Measurements from ENCODE around the gene PCDHB9.
A peak's percentile ranks its signal among the peaks of the same experiment; 100 is the strongest.
"Not testable (repeated sequence)": the region's sequence is repeated elsewhere in the genome, so short reads cannot be mapped to it uniquely, and the experiment has no call there.

PCDHB9 gene

DNA sequence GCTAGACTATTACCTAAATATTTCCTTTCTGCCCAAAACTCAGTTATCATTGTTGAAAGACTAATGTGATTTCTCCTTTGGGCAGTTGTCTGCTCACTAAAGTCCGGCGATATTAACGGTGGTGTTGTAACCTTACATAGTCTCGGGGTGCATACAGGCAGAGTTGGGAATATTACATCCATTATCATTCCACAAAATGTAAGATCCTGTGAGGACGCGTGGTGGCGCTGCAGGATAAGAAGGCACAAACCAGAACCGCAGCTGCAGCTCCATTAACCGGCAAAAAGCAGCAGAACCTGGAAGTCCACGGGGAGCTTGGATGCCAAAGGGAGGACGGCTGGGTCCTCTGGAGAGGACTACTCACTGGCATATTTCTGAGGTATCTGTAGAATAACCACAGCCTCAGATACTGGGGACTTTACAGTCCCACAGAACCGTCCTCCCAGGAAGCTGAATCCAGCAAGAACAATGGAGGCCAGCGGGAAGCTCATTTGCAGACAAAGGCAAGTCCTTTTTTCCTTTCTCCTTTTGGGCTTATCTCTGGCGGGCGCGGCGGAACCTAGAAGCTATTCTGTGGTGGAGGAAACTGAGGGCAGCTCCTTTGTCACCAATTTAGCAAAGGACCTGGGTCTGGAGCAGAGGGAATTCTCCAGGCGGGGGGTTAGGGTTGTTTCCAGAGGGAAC lies 26.8 kb downstream of the PCDHB9 start, which contains the start of gene PCDHB13:
Gene PCDHB13, plus strand, starts transcription at position 264 of the 684 bp plus-strand sequence. Its CDS starts 205 bp downstream, at position 469.
- Mint-ChIP-seq H3K9me3 (peaks cover 87% of the 10 kb centered on the region), H3K4me3 (peak within 1 kb of the TSS; percentile 52), H3K36me3 (ENCODE audit: low read depth) (peaks cover 73% of the 10 kb centered on the region)
- DNase-seq: peak; percentile 36
- not testable (repeated sequence) for H3K27me3 Mint-ChIP-seq (ENCODE audit: low read depth, poor library complexity); H3K27ac Mint-ChIP-seq; H3K4me1 Mint-ChIP-seq
- TF ChIP-seq, protein P1, sequence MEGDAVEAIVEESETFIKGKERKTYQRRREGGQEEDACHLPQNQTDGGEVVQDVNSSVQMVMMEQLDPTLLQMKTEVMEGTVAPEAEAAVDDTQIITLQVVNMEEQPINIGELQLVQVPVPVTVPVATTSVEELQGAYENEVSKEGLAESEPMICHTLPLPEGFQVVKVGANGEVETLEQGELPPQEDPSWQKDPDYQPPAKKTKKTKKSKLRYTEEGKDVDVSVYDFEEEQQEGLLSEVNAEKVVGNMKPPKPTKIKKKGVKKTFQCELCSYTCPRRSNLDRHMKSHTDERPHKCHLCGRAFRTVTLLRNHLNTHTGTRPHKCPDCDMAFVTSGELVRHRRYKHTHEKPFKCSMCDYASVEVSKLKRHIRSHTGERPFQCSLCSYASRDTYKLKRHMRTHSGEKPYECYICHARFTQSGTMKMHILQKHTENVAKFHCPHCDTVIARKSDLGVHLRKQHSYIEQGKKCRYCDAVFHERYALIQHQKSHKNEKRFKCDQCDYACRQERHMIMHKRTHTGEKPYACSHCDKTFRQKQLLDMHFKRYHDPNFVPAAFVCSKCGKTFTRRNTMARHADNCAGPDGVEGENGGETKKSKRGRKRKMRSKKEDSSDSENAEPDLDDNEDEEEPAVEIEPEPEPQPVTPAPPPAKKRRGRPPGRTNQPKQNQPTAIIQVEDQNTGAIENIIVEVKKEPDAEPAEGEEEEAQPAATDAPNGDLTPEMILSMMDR (IDR thresholded peaks at IDR 0.05): peak; percentile 9

GRCh38 chr5:141214583-141214982 lies 27.6 kb downstream of the PCDHB9 start:
- H3K27ac Mint-ChIP-seq; H3K4me3 Mint-ChIP-seq; H3K4me1 Mint-ChIP-seq; DNase-seq; H3K27me3 Mint-ChIP-seq (ENCODE audit: low read depth, poor library complexity): not testable (repeated sequence)
- peaks cover 84% of the 10 kb centered on the region for H3K9me3 Mint-ChIP-seq
- H3K36me3 Mint-ChIP-seq (ENCODE audit: low read depth): peaks cover 72% of the 10 kb centered on the region

DNA sequence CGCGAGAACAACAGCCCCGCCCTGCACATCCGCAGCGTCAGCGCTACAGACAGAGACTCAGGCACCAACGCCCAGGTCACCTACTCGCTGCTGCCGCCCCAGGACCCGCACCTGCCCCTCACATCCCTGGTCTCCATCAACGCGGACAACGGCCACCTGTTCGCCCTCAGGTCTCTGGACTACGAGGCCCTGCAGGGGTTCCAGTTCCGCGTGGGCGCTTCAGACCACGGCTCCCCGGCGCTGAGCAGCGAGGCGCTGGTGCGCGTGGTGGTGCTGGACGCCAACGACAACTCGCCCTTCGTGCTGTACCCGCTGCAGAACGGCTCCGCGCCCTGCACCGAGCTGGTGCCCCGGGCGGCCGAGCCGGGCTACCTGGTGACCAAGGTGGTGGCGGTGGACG lies 28.5 kb downstream of the PCDHB9 start:
- Mint-ChIP-seq H3K36me3 (ENCODE audit: low read depth) (peaks cover 73% of the 10 kb centered on the region), H3K9me3 (peaks cover 86% of the 10 kb centered on the region)
- H3K4me1 Mint-ChIP-seq; H3K27ac Mint-ChIP-seq; H3K27me3 Mint-ChIP-seq (ENCODE audit: low read depth, poor library complexity); DNase-seq; H3K4me3 Mint-ChIP-seq: not testable (repeated sequence)

- peaks cover 70% of the 10 kb centered on the region for H3K36me3 Mint-ChIP-seq (ENCODE audit: low read depth)
- not testable (repeated sequence) for H3K4me3 Mint-ChIP-seq; H3K27ac Mint-ChIP-seq; H3K27me3 Mint-ChIP-seq (ENCODE audit: low read depth, poor library complexity); DNase-seq; H3K4me1 Mint-ChIP-seq
- H3K9me3 Mint-ChIP-seq: peaks cover 83% of the 10 kb centered on the region
These were observed 29.1 kb downstream of the PCDHB9 start for GRCh38 chr5:141216035-141216434.

GRCh38 chr5:141223112-141223783 lies 36.3 kb downstream of the PCDHB9 start, which contains the start of gene PCDHB14:
Gene PCDHB14, plus strand, starts transcription at chr5:141223343. Its CDS starts 163 bp downstream, at chr5:141223506.
- DNase-seq: no peak
- TF ChIP-seq, protein P1 (IDR thresholded peaks at IDR 0.05): peak; percentile 36
- Mint-ChIP-seq H3K27me3 (ENCODE audit: low read depth, poor library complexity) (peaks cover 3% of the 10 kb centered on the region), H3K9me3 (peaks cover 73% of the 10 kb centered on the region), H3K36me3 (ENCODE audit: low read depth) (peaks cover 63% of the 10 kb centered on the region), H3K4me3 (peak within 1 kb of the TSS; percentile 75), H3K27ac (no peak within 1 kb of the TSS), H3K4me1 (peaks cover 4% of the 10 kb centered on the region)

- H3K4me1 Mint-ChIP-seq; DNase-seq; H3K27me3 Mint-ChIP-seq (ENCODE audit: low read depth, poor library complexity); H3K4me3 Mint-ChIP-seq: not testable (repeated sequence)
- H3K36me3 Mint-ChIP-seq (ENCODE audit: low read depth): peaks cover 48% of the 10 kb centered on the region
- H3K27ac Mint-ChIP-seq: peak overlapping the region; percentile 64
- peaks cover 65% of the 10 kb centered on the region for H3K9me3 Mint-ChIP-seq
These were observed 37.9 kb downstream of the PCDHB9 start for GRCh38 chr5:141224844-141225243.

- H3K9me3 Mint-ChIP-seq: peaks cover 65% of the 10 kb centered on the region
- DNase-seq; H3K4me3 Mint-ChIP-seq; H3K27me3 Mint-ChIP-seq (ENCODE audit: low read depth, poor library complexity); H3K4me1 Mint-ChIP-seq; H3K27ac Mint-ChIP-seq: not testable (repeated sequence)
- H3K36me3 Mint-ChIP-seq (ENCODE audit: low read depth): peaks cover 44% of the 10 kb centered on the region
These were observed 38.5 kb downstream of the PCDHB9 start for GRCh38 chr5:141225421-141225820.

DNA sequence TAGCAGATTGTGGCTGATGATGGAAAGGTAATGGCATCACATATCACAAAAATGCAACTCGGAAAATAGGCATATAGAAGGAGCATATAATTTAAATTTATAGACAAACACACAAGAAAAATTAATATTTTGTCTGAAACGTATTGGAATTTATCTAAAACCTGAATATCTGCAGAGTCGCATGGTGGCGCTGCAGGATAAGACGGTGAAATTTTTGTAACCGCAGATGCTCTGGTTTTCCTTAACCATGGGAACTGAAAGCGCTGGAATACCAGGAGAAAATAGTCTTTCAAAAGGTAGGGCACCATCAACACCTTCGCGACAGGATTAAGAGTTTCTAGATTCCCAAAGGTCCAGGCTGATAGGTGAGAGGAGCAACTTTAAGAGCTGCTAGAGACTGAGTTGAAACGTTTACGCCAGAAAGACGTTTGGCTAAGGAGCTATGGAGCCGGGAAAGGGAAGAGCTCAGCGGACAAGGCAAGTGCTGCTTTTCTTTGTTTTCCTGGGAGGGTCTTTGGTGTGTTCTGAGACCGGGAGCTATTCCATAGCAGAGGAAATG lies 47.2 kb downstream of the PCDHB9 start:
- Mint-ChIP-seq H3K27me3 (ENCODE audit: low read depth, poor library complexity) (peaks cover 2% of the 10 kb centered on the region), H3K4me1 (no peaks in the 10 kb centered on the region), H3K27ac (no peak overlapping the region), H3K9me3 (peaks cover 80% of the 10 kb centered on the region), H3K36me3 (ENCODE audit: low read depth) (peaks cover 29% of the 10 kb centered on the region), H3K4me3 (no peak overlapping the region)
- TF ChIP-seq, protein P1 (IDR thresholded peaks at IDR 0.05): no peak
- DNase-seq: no peak

GRCh38 chr5:141235922-141236321 lies 49.0 kb downstream of the PCDHB9 start:
- H3K4me3 Mint-ChIP-seq; H3K4me1 Mint-ChIP-seq; H3K27ac Mint-ChIP-seq; DNase-seq; H3K27me3 Mint-ChIP-seq (ENCODE audit: low read depth, poor library complexity): not testable (repeated sequence)
- H3K36me3 Mint-ChIP-seq (ENCODE audit: low read depth): peaks cover 46% of the 10 kb centered on the region
- H3K9me3 Mint-ChIP-seq: peaks cover 86% of the 10 kb centered on the region
